Breast epithelium (tissue), 4 donors: ENCODE measurements around the gene GPX2. TPM values are rescaled to one million over a fixed set of nuclear protein-coding genes. Genes with fewer than 3 reads are reported as not detected.
"Not testable (repeated sequence)": the region's sequence is repeated elsewhere in the genome, so short reads cannot be mapped to it uniquely, and the experiment has no call there.

ENCODE experiments used
- DNase-seq, 2 donors: peaks; one replicate each; pipeline ENCODE4 v3.0.0-alpha.2; 2019; ENCODE audit warnings: low spot score in 2 of 2
- H3K27ac ChIP-seq, 2 donors: fragments of 200-600 bp; sonication (generic) in 1 of 2; one replicate each; pipeline ENCODE4 v1.5.1; 2016 to 2019; ENCODE audit warnings: mild to moderate bottlenecking in 1 of 2
- H3K27me3 ChIP-seq, 2 donors: fragments of 200-600 bp; sonication (generic) in 1 of 2; one replicate each; pipeline versions ENCODE4 v1.5.1 to v1.6.0; 2017 to 2019; ENCODE audit warnings: control low read depth in 1 of 2, mild to moderate bottlenecking in 1 of 2
- H3K36me3 ChIP-seq: fragments of 200-600 bp; one replicate; pipeline ENCODE4 v1.5.1; 2019
- H3K4me1 ChIP-seq, 2 donors: fragments of 200-600 bp; sonication (generic); one replicate each; pipeline ENCODE4 v1.5.1; 2016 to 2019; ENCODE audit warnings: control low read depth in 1 of 2
- H3K4me3 ChIP-seq, 3 donors: fragments of 200-600 bp; sonication (generic); 1 replicate in 2 of 3; 2 replicates in 1 of 3; pipeline ENCODE4 v1.5.1; 2016 to 2019; ENCODE audit warnings: mild to moderate bottlenecking in 3 of 3, moderate library complexity in 2 of 3
- H3K9me3 ChIP-seq, 2 donors: fragments of 200-600 bp; sonication (generic) in 1 of 2; one replicate each; pipeline ENCODE4 v1.5.1; 2016 to 2019; ENCODE audit warnings: control low read depth in 1 of 2
- POLR2A ChIP-seq: fragments of 450-650 bp; IDR thresholded peaks from one replicate; pipeline ENCODE4 v1.6.1; 2016; ENCODE audit warnings: antibody characterized with exemption, mild to moderate bottlenecking, moderate library complexity
- POLR2AphosphoS5 ChIP-seq, 3 donors: sonication (generic); formaldehyde crosslinking; IDR thresholded peaks; one replicate each; pipeline ENCODE4 v1.6.1; 2017; ENCODE audit warnings: antibody characterized with exemption in 3 of 3
- intact Hi-C: fragments of 100-400 bp; cut with DNase I; formaldehyde crosslinking; loops from one replicate; pipeline ENCODE4 v1.15.1; 2023; ENCODE audit warnings: low total_unique reads
- total RNA-seq, 3 donors: library from RNA; depleted of rRNA; stranded (reverse); fragments of >200 nt; gene quantifications; one replicate each; pipeline ENCODE4 v1.1.0, GENCODE V29; 2016
- TF ChIP-seq, protein P1 (sequence below), 3 donors: fragments of 450-650 bp; IDR thresholded peaks; one replicate each; pipeline ENCODE4 v1.5.1; 2016 to 2017; ENCODE audit warnings: antibody characterized with exemption in 3 of 3, mild to moderate bottlenecking in 3 of 3, moderate library complexity in 3 of 3

GPX2 gene
- total RNA-seq, 3 donors from 2014 or later, result 4.4 to 7.5 TPM; not detected in 1

GRCh38 chr14:64915029-64915424, 27.5 kb downstream of the GPX2 start:
- Histone ChIP-seq H3K27me3 (no peaks in the 10 kb centered on the region), H3K4me1 (peaks cover 0 to 7% of the 10 kb centered on the region in 2 donors), H3K36me3 (no peaks in the 10 kb centered on the region), H3K9me3 (no peaks in the 10 kb centered on the region), H3K4me3 (peak overlapping the region; percentile 96 to 100 (median 99)), H3K27ac (peak overlapping the region; percentile 97 to 98)
- intact Hi-C loops, result no loop called here
- no peak for DNase-seq
- TF ChIP-seq POLR2A (no peak), POLR2AphosphoS5 (IDR thresholded peaks at IDR 0.05) (no peak)
- TF ChIP-seq, protein P1, sequence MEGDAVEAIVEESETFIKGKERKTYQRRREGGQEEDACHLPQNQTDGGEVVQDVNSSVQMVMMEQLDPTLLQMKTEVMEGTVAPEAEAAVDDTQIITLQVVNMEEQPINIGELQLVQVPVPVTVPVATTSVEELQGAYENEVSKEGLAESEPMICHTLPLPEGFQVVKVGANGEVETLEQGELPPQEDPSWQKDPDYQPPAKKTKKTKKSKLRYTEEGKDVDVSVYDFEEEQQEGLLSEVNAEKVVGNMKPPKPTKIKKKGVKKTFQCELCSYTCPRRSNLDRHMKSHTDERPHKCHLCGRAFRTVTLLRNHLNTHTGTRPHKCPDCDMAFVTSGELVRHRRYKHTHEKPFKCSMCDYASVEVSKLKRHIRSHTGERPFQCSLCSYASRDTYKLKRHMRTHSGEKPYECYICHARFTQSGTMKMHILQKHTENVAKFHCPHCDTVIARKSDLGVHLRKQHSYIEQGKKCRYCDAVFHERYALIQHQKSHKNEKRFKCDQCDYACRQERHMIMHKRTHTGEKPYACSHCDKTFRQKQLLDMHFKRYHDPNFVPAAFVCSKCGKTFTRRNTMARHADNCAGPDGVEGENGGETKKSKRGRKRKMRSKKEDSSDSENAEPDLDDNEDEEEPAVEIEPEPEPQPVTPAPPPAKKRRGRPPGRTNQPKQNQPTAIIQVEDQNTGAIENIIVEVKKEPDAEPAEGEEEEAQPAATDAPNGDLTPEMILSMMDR (IDR thresholded peaks at IDR 0.05), result no peak

GRCh38 chr14:64914237-64915028, 28.1 kb downstream of the GPX2 start, which contains the start of gene CHURC1:
Gene CHURC1, plus strand, starts transcription at chr14:64914455. Its CDS starts 41 bp downstream, at chr14:64914496.
- peak within 1 kb of the TSS; percentile 96 to 100 (median 99) for H3K4me3 ChIP-seq
- no peaks in the 10 kb centered on the region for H3K27me3 ChIP-seq
- TF ChIP-seq POLR2A (peak; percentile 94), POLR2AphosphoS5 (IDR thresholded peaks at IDR 0.05) (peak; percentile 95 to 99 (median 97))
- TF ChIP-seq, protein P1 (IDR thresholded peaks at IDR 0.05), result peak in 1 of 3 donors; percentile 23
- intact Hi-C loops, result no loop called here
- peak within 1 kb of the TSS; percentile 97 to 98 for H3K27ac ChIP-seq
- H3K9me3 ChIP-seq, result no peaks in the 10 kb centered on the region
- peaks cover 0 to 7% of the 10 kb centered on the region in 2 donors for H3K4me1 ChIP-seq
- peak; percentile 99 for DNase-seq
- H3K36me3 ChIP-seq, result no peaks in the 10 kb centered on the region

- Histone ChIP-seq H3K27ac (peak overlapping the region; percentile 97 to 98), H3K4me3 (peak overlapping the region in 2 of 3 donors; percentile 96 to 100)
- intact Hi-C loops, H3K36me3 ChIP-seq, H3K4me1 ChIP-seq, H3K9me3 ChIP-seq, DNase-seq, H3K27me3 ChIP-seq: not testable (repeated sequence)
Observed at GRCh38 chr14:64913477-64913876, 29.1 kb downstream of the GPX2 start.

DNA sequence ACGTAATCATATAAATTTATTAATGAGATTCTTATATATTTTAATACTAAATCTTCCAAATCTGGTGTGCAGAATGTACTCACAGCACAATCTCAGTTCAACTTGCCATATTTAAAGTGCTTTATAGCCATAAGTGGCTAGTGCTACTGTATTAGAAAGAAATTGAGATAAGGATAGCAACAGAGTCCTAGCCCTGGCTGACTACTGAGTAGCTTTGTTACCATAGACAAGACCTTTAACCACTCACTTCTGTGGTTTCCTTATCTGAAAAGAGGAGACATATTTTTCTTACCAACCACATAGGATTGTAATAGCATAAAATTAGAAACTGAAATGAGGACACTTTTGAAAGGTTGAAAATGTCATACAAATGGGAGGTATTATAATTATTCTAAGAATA, 30.3 kb downstream of the GPX2 start:
- DNase-seq, result no peak
- Histone ChIP-seq H3K27ac (no peak overlapping the region), H3K27me3 (no peaks in the 10 kb centered on the region), H3K36me3 (no peaks in the 10 kb centered on the region), H3K9me3 (no peaks in the 10 kb centered on the region), H3K4me1 (peaks cover 0 to 7% of the 10 kb centered on the region in 2 donors), H3K4me3 (no peak overlapping the region)
- TF ChIP-seq, protein P1 (IDR thresholded peaks at IDR 0.05), result no peak
- TF ChIP-seq POLR2A (no peak), POLR2AphosphoS5 (IDR thresholded peaks at IDR 0.05) (no peak)
- intact Hi-C loops, result no loop called here

- Histone ChIP-seq H3K36me3 (no peaks in the 10 kb centered on the region), H3K27ac (no peak overlapping the region), H3K4me3 (no peak overlapping the region), H3K27me3 (no peaks in the 10 kb centered on the region), H3K4me1 (peaks cover 0 to 7% of the 10 kb centered on the region in 2 donors), H3K9me3 (no peaks in the 10 kb centered on the region)
- DNase-seq, result no peak
- intact Hi-C loops, result no loop called here
- TF ChIP-seq POLR2A, result no peak
- no peak for TF ChIP-seq POLR2AphosphoS5 (IDR thresholded peaks at IDR 0.05)
- TF ChIP-seq, protein P1 (IDR thresholded peaks at IDR 0.05), result peak in 1 of 3 donors; percentile 26
Observed at GRCh38 chr14:64910847-64911495, 31.6 kb downstream of the GPX2 start.
